ENCODE results near the gene TRIM43. TPM values are rescaled to one million over a fixed set of nuclear protein-coding genes. Genes with fewer than 3 reads are reported as not detected.
"Not testable (repeated sequence)": the region's sequence is repeated elsewhere in the genome, so short reads cannot be mapped to it uniquely, and the experiment has no call there.

The TRIM43 gene
- total RNA-seq, 2 donors from 2014 or later = 2.4 TPM; not detected in 1

DNA sequence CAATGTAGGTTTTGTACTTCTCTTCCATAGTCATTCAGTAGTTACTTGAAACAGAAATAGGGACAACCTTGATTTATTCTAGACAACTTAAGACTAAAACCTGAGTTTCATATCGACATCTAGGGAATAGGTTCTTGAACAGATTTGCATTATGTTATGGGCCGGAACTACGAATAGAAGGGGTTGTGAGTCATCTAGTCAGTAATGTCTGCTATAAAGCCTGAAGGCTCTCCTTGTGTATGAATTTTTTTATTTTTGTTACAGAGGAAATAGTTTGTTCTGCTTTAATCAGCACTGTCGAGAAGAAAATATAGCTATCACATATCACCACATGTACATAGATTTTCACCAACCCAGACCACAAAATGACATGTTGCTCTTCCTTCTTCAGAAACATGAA, 17.3 kb upstream of the TRIM43 start:
- 84% methylated on average over 4 of the region's 4 CpGs for WGBS
- intact Hi-C loops (cut with DNase I) = no loop called here
- no peak overlapping the region for H3K4me3 ChIP-seq

DNA sequence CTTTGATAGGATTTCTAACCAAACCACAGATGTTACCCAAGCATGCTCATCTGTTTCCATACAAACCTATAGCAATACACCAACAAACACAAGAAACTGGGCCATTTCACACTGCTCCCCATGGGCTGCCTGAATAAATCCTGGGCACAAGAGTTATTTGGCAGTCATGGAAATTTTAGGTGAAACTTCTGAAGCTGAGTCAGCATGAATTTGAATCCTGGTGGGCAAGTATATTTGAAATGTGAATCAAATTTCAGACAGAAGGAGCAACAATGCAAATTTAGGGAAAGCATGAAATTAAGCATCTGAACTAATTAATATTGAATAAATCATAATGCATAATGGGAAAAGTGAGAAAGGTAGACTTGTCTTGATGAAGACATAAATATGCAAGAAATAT, 15.9 kb upstream of the TRIM43 start:
- intact Hi-C loops (cut with DNase I) = no loop called here
- H3K4me3 ChIP-seq = no peak overlapping the region
- peaks cover 2% of the 10 kb centered on the region for H3K27me3 ChIP-seq (replicated peaks; ENCODE audit: insufficient read depth)
- no peak for TF ChIP-seq POLR2AphosphoS5 (IDR thresholded peaks at IDR 0.05)
- H3K4me1 ChIP-seq (replicated peaks) = no peaks in the 10 kb centered on the region
- H3K9me3 ChIP-seq = no peaks in the 10 kb centered on the region
- DNase-seq (ENCODE audit: low spot score) = no peak
- no peak overlapping the region for H3K27ac ChIP-seq
- no peaks in the 10 kb centered on the region for H3K36me3 ChIP-seq

More for the DNA sequence above, 17.3 kb upstream of the TRIM43 start:
- no peaks in the 10 kb centered on the region for H3K36me3 ChIP-seq
- H3K4me1 ChIP-seq (replicated peaks) = no peaks in the 10 kb centered on the region
- H3K27me3 ChIP-seq (replicated peaks; ENCODE audit: insufficient read depth) = peaks cover 2% of the 10 kb centered on the region
- H3K9me3 ChIP-seq = no peaks in the 10 kb centered on the region
- no peak overlapping the region for H3K27ac ChIP-seq
- DNase-seq (ENCODE audit: low spot score) = no peak
- TF ChIP-seq POLR2A (IDR thresholded peaks at IDR 0.05) (no peak), POLR2AphosphoS5 (IDR thresholded peaks at IDR 0.05) (no peak)
- TF ChIP-seq, protein P1, sequence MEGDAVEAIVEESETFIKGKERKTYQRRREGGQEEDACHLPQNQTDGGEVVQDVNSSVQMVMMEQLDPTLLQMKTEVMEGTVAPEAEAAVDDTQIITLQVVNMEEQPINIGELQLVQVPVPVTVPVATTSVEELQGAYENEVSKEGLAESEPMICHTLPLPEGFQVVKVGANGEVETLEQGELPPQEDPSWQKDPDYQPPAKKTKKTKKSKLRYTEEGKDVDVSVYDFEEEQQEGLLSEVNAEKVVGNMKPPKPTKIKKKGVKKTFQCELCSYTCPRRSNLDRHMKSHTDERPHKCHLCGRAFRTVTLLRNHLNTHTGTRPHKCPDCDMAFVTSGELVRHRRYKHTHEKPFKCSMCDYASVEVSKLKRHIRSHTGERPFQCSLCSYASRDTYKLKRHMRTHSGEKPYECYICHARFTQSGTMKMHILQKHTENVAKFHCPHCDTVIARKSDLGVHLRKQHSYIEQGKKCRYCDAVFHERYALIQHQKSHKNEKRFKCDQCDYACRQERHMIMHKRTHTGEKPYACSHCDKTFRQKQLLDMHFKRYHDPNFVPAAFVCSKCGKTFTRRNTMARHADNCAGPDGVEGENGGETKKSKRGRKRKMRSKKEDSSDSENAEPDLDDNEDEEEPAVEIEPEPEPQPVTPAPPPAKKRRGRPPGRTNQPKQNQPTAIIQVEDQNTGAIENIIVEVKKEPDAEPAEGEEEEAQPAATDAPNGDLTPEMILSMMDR (IDR thresholded peaks at IDR 0.05) = no peak

DNA sequence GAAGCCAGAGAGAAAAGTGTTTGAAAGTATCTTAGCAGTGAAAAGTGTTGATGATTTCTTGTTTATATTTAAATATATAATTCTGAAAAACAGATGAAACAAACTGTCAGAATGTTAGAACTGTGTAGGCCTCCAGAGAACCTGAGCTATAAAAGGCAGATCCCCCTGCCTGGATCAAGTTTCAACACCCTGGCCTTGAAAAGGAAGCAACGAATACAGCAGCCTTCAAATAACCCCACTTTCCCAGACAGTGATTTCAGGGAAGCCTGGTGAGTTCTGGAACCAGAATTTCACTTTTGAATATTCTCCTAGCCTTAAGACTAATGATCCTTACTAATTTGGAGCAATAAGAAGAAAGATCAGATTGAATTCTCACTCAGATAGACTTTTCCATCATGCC, 13.3 kb upstream of the TRIM43 start:
- intact Hi-C loops (cut with DNase I) = no loop called here
- TF ChIP-seq POLR2A (IDR thresholded peaks at IDR 0.05) (no peak), POLR2AphosphoS5 (IDR thresholded peaks at IDR 0.05) (no peak)
- TF ChIP-seq, protein P1 (IDR thresholded peaks at IDR 0.05) = no peak
- Histone ChIP-seq H3K9me3 (no peaks in the 10 kb centered on the region), H3K4me3 (no peak overlapping the region), H3K27ac (no peak overlapping the region), H3K4me1 (replicated peaks) (no peaks in the 10 kb centered on the region), H3K27me3 (replicated peaks; ENCODE audit: insufficient read depth) (no peaks in the 10 kb centered on the region), H3K36me3 (no peaks in the 10 kb centered on the region)
- no peak for DNase-seq (ENCODE audit: low spot score)
- WGBS = 6% methylated on average over 1 of the region's 1 CpG

DNA sequence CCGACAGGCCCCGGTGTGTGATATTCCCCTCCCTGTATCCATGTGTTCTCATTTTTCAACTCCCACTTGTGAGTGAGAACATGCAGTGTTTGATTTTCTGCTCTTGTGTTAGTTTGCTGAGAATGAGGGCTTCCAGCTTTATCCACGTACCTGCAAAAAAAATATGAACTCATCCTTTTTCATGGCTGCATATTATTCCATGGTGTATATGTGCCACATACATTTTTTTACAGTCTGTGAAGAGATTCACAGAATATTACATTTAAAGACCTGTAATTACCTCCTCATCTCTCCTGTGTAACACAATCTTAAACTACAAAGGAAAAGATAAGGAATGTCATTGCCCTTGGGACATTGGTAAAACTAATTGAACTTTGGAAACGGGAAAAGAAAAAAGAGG, 8.3 kb upstream of the TRIM43 start:
- DNase-seq (ENCODE audit: low spot score); H3K27me3 ChIP-seq (replicated peaks; ENCODE audit: insufficient read depth); H3K9me3 ChIP-seq; H3K27ac ChIP-seq; H3K36me3 ChIP-seq; H3K4me3 ChIP-seq; intact Hi-C loops (cut with DNase I); H3K4me1 ChIP-seq (replicated peaks): not testable (repeated sequence)
- WGBS = 89% methylated on average over 4 of the region's 4 CpGs

DNA sequence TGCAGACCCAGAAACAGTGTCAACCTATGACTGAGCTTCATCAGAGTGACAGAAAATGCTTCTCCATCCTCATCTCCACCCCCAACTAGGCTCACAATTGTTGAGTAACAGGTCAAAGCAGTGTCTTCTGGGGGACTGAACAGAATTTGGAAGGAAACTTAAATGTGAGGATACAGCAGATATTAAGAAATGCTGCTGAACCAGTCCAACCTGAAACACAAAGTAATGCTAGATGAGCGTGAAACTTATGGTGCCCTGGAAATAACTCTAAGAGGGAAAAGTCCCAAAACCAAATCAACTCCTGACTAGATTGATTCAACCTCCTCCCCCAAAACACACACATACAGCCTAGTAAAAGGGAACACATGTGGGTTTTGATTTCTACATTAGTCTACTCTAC, 7.5 kb upstream of the TRIM43 start:
- H3K9me3 ChIP-seq; intact Hi-C loops (cut with DNase I); H3K36me3 ChIP-seq; H3K4me3 ChIP-seq; H3K27ac ChIP-seq; H3K4me1 ChIP-seq (replicated peaks); H3K27me3 ChIP-seq (replicated peaks; ENCODE audit: insufficient read depth): not testable (repeated sequence)
- WGBS = 31% methylated on average over 1 of the region's 1 CpG
- peak; percentile 38 for DNase-seq (ENCODE audit: low spot score)

DNA sequence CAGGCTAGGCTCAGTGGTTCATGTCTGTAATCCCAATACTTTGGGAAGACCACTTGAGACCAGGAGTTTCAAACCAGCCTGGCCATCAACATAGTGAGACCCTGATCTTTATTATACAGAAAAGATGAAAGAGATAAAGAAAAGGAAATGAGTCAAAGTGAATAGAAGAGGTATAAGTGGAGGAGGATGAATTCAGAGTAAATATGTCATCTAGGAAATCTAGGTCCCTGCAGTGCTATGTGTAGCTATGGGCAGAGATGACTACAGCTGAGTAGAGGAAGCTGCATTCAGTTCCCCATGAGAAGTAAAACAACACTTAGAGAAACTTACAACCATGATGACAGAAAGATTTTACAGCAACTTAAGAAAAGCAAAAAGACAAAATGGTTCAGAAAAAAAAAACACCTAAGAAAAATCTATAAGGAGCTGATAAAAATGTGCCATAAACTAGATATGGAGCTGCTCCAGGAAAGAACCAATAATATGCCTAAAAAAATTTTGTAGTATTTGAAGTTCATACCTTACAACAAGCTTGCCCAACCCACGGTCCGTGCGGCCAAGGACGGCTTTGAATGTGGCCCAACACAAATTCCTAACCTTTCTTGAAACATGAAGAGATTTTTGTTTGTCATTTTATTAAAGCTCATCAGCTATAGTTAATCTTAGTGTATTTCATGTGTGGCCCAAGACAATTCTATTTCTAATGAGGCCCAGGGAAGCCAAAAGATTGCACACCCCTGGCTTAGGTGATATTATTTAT, 1.8 kb upstream of the TRIM43 start:
- 78% methylated on average over 4 of the region's 4 CpGs for WGBS
- H3K9me3 ChIP-seq; H3K36me3 ChIP-seq; H3K4me3 ChIP-seq; H3K27me3 ChIP-seq (replicated peaks; ENCODE audit: insufficient read depth); H3K27ac ChIP-seq; DNase-seq (ENCODE audit: low spot score); intact Hi-C loops (cut with DNase I); H3K4me1 ChIP-seq (replicated peaks): not testable (repeated sequence)

DNA sequence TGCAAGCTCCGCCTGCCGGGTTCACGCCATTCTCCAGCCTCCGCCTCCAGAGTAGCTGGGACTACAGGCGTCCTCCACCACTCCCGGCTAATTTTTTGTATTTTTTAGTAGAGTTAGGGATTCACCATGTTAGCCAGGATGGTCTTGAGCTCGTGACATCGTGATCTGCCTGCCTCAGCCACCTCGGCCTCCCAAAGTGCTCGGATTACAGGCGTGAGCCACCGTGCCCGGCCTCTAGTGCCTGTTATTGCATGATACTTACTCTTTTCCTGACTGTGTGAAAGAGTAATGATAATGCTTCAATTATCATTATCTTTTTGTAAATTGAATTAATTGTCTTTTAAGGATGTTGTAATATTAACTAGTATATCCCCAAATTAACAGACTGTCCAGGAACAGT, 1.2 kb downstream of the TRIM43 start:
- WGBS = 95% methylated on average over 13 of the region's 13 CpGs
- H3K36me3 ChIP-seq; H3K9me3 ChIP-seq; H3K4me3 ChIP-seq; DNase-seq (ENCODE audit: low spot score); intact Hi-C loops (cut with DNase I); H3K27me3 ChIP-seq (replicated peaks; ENCODE audit: insufficient read depth); H3K4me1 ChIP-seq (replicated peaks); H3K27ac ChIP-seq: not testable (repeated sequence)

DNA sequence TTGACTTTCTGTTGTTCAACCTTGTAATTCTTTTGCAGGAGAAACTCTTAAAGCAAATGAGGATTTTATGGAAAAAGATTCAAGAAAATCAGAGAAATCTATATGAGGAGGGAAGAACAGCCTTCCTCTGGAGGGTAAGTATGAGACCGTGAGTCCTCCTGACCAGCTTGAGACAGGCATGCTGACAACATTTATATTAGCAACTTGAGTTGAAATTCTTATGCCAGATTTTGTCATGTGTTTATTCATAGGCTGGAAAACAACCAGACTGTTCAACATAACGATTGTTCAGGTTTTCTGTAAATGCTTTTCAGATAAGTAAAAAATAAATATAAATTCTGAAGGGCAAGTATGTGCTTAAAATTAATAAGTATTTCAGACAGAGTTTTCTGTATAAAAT, 3.2 kb downstream of the TRIM43 start:
- intact Hi-C loops (cut with DNase I); H3K9me3 ChIP-seq; H3K27me3 ChIP-seq (replicated peaks; ENCODE audit: insufficient read depth); H3K36me3 ChIP-seq; DNase-seq (ENCODE audit: low spot score); H3K27ac ChIP-seq; H3K4me3 ChIP-seq; H3K4me1 ChIP-seq (replicated peaks): not testable (repeated sequence)
- WGBS = 46% methylated on average over 2 of the region's 2 CpGs

DNA sequence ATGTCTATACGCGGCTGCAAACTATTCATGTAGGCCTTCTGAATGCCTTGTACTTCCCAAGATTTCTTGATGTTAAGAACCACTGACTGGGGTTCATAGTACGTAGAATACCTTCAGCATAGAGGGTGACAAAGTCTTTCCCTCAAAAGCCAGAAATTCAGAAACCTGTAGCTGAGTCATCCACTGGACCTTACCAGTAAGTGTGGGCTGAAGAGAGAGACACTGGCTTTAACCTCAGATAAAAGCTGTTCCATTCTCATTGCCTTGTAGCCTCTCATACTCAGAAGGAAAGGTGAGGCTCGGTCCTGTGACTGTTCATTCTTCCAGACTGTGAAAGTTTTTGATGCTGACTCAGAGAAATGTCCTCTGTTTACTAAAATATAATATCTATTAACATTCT, 9.5 kb downstream of the TRIM43 start:
- H3K4me1 ChIP-seq (replicated peaks); DNase-seq (ENCODE audit: low spot score); H3K27ac ChIP-seq; H3K4me3 ChIP-seq; H3K36me3 ChIP-seq; intact Hi-C loops (cut with DNase I); H3K27me3 ChIP-seq (replicated peaks; ENCODE audit: insufficient read depth); H3K9me3 ChIP-seq: not testable (repeated sequence)
- no CpG with 5 or more reads among the region's 4 CpGs for WGBS

DNA sequence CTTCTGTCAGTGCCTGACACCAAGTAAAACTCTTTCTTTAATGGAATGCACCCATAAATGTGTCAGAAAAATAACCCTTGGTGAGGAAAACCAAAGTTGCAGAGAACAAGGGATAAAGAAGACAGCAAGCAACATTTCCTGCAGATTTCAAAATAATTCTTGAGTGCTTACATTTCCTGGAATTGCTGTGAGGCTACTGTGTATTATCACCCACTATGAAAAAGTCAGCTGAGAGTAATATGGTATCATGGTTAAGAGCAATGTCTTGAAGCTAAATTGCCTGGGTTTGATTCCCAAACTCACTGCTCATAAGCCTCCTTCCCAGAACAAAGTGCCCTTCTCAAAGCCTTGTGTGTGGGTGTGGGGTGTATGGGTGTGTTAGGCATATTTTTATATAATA, 10.3 kb downstream of the TRIM43 start:
- H3K27ac ChIP-seq; H3K9me3 ChIP-seq; H3K4me1 ChIP-seq (replicated peaks); H3K27me3 ChIP-seq (replicated peaks; ENCODE audit: insufficient read depth); intact Hi-C loops (cut with DNase I); DNase-seq (ENCODE audit: low spot score); H3K4me3 ChIP-seq; H3K36me3 ChIP-seq: not testable (repeated sequence)

DNA sequence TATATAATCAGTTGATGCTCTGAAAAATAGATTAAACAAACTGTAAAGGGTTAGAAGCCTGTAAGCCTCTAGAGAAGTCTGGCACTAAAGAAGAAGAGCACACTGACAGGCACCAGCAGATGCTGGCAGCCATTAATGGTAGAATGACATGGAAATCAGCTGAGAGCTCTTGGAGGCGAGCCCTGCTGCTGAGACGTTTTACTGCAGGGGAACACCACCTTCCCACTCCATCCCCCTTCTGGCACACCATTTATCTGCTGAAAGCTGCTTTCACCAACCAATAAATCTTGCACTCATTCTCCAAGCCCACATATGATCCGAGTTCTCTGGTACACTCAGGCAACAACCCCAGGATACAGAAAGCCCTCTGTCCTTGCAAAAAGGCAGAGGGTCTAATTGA, 16.6 kb downstream of the TRIM43 start:
- WGBS = no CpG with 5 or more reads among the region's 3 CpGs
- H3K4me3 ChIP-seq; intact Hi-C loops (cut with DNase I); H3K4me1 ChIP-seq (replicated peaks); DNase-seq (ENCODE audit: low spot score); H3K27ac ChIP-seq; H3K36me3 ChIP-seq; H3K9me3 ChIP-seq; H3K27me3 ChIP-seq (replicated peaks; ENCODE audit: insufficient read depth): not testable (repeated sequence)
